ELF-1 (cell line): ENCODE measurements around the gene PSD2.

Experiments used
- DNase-seq: peaks from one replicate; pipeline ENCODE4 v3.0.0-alpha.2; 2016; ENCODE audit warnings: low read depth, low spot score

PSD2 gene

DNA sequence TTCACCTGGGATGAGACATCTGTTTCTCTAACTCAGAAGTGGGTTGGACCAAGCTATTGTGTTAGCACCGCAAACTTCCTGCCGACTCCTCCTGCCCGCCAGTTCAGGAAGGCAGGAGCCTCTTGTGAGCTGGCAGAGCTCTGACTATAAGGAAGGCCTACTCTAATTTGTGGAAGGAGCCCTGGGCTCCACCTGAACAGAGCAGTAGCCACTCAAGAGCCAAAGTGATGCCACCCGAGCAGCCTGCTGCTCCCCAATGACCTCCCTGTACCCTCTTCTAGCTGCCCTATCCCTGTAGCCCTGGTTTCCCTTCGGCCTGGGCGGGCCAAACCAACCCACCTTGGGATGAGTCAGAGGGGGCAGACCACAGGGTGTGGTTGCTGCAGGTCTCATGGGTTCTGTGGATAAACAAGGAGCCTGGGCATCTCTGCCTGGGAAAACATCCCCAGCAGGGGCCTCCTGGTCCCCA is 81.6 kb downstream of the PSD2 start:
- no peak for DNase-seq

GRCh38 chr5:139878093-139878492 is 82.5 kb downstream of the PSD2 start:
- DNase-seq = no peak

DNA sequence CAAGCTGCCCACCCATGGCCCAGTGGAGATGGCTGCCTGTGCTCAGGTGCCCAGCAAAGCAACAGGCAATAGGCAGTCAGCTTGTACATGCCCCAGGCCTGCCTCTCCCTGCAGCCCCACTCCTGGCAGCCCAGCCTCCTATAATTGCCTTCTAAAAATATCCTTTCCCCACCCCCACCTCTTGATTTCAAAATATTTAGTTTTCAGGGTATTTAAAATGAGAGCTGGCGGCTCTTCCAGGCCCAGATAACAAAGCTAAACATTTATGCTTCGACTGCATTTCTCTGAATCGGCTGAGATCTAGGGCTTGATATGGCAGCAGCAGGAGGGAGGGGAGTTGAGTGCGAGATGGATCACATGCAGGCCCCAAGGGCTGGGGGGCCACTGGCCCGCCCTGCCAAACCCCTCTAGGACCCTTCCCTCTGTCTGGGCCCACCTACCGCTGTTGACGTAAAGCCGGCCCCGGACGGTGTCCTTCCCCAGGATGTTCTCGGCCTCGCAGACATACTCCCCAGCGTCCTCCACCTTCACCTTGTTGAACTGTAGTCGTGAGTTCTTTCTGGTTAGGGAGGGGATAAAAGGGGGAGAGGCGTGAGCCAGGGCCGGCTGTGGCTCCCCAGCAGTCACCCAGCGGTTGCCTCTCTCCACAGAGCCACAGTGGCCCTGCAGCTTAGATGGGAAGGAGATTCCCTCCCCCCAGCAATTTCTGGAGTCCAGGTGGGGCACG is 85.0 kb downstream of the PSD2 start:
- DNase-seq = no peak

DNA sequence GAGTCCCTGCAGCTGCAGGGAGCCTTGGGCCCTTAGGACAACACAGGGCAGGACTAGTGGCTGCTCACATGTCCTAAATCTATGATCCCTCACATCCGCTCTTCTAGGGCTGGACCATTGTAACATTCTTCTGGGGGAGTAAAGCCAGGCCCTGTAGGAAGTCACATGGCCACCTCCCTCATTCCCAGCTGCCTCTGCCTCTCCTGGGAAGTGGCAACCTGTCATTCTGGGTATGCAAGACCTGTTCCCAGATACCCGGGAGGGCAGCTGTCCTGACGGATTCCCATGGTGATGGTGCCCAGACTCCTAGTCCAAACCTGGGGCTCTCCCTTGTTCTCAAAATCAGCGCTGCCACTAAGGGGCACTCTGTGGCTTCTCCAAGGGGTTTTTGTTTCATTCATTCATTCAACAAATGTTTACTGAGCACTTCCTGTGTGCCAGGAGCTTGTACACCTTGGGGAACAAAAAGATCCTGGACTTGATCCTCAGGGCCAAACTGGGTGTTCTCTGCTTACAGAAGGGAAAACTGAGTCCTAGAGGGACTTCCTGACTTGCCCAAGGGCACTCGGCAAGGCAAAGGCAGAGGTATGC is 85.6 kb downstream of the PSD2 start:
- DNase-seq = no peak

DNA sequence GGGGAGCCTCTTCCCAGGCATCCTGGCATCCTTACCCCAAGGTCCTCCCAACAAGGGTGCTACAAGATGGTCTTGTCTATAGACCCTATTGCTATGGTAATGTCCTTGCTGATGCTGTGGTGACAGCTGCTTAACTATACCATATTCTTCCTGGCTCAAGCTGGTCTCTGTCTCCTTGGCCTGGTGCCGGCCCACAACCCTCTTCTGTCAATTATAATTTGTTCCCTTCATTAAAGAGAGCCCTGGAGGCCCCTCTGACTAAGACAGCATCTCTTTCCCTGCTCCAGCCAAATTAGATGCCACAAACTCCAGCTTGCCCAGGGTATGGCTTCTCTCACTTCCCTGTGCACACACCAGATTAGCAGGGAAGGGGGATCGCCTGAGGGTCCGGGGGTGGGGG is 86.7 kb downstream of the PSD2 start:
- DNase-seq = no peak

- no peak for DNase-seq
These were observed 87.4 kb downstream of the PSD2 start for GRCh38 chr5:139882961-139883539.

DNA sequence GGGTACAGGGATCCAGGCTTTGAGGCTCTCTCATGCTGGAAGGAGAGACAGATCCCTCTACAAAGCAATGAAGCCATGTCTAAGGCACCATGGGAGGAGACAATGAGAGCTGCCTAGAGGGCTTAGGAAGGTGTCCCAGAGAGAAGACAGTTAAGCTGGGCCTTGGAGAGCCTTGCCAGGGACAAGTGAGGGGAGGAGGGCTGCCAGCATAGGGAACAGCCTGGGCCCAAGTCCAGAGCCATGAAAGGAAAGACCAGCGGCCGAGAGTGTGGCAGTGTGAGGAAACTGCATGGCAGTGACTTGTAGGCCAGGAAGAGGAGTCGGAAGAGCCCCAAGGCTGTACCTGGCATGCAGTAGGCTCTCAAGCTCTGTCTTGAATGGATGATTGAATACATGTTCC is 88.5 kb downstream of the PSD2 start:
- DNase-seq = no peak

- no peak for DNase-seq
These were observed 89.1 kb downstream of the PSD2 start for GRCh38 chr5:139884734-139885133.

DNA sequence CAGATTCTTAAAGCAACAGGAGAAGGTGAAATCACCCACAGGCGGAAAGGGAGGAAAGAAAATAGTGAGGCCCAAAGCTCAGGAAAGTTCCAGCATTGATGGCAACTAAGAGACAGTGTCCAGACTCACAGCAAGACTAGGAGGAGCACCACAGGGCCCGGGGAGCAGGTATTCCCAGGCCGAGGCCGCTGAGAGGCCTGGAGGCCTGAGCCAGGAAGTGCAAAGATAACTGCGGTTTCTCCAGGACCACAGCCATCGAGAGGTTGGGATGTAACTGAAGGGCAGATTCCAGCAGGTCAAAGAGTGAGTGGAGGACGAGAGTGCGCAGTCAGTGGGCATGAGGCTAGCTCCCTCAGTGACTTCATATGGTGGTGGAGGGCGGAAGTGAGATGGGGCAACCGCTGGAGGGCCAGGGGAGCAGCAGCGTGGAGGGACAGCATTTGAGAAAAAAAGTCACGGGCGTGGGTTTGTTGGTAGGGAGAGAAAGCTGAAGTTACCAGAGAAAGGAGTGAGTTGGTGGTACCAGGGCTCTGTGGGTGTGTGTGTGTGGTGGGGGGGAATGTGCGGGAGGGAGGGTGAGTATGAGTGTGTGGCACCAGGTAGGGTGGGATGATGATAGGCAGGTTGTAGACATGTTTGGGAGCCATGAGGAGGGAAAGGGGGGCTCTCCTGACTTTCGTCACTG is 89.7 kb downstream of the PSD2 start:
- no peak for DNase-seq

DNA sequence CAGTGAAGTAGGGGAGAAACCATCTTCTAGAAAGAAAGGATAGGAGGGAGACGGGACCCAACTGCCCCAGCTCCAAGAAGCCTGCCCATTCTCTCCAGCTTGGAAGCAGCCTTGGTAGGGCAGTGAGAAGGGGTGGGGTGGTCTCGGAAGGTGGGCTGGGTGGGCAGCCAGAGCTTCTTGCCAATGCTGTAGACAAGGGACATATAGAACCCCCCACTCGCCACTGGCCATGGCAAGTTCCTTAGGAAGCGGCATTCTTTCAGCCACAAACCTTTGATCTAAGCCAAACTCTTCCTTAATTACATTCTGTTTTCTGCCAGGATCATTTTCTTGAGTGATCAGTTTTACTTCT is 90.2 kb downstream of the PSD2 start:
- no peak for DNase-seq

DNA sequence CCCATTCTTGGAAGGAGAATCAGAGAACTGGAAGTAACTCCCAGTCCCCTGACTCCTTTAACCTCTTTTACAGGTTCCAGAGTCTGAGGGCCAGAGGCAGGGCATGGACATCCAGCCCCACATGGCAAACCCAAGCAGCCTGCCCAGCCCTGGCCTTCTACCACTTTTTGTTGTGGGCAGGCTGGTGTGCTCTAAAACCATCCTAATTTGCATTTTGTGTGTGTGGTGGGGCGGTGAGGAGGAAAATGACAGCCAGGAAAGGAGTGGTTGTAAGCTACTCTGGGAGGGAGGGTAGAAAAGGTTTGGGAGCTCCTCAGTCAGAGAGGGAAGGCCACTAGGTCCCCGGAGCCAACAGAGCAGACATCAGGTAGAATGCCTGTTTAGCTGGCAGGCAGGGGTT is 90.6 kb downstream of the PSD2 start:
- DNase-seq = no peak

DNA sequence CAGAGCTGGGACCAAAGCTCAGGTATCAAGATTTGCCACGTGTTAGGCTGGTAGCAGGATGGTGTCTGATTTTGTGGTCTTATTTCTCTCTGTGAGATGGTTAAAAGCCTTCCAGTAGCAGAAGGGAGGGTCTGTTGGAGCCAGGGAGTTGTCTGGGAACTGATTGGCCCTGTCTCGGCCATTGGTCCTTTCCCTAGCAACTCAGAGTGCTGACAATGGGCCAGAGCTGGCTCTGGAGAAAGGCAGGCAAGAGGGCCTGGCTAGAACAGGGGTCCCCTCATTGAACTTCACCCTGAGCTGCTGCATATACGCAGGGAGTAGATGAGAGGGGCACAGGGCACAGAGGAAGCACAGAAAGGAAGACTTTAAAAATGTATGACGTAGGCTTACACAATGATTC is 92.8 kb downstream of the PSD2 start:
- DNase-seq = no peak

GRCh38 chr5:139889410-139889809 is 93.8 kb downstream of the PSD2 start:
- DNase-seq = no peak

GRCh38 chr5:139893873-139894272 is 98.3 kb downstream of the PSD2 start:
- DNase-seq = peak; percentile 53
